HL-60 (cell line): ENCODE measurements around the gene MDP1.

Experiments
- DNase-seq, 2 experiments: peaks; one replicate each; pipeline ENCODE4 v3.0.0-alpha.2; 2010 to 2020; ENCODE audit warnings: low read depth in 1 of 2, low spot score in 1 of 2
- H3K27ac ChIP-seq: fragments of 250-450 bp; sonication (Bioruptor Pico); replicated peaks from 2 replicates; pipeline ENCODE4 v1.5.1; 2020; ENCODE audit warnings: mild to moderate bottlenecking, moderate library complexity
- H3K27me3 ChIP-seq: fragments of 250-450 bp; sonication (Bioruptor Pico); 2 replicates; pipeline ENCODE4 v1.5.1; 2021; ENCODE audit warnings: mild to moderate bottlenecking, moderate library complexity; ENCODE audit not compliant: insufficient read depth, poor library complexity, severe bottlenecking
- H3K4me3 ChIP-seq: replicated peaks from 2 replicates; pipeline ENCODE4 v1.5.1; 2011; ENCODE audit warnings: mild to moderate bottlenecking, control low read depth, low read length; ENCODE audit not compliant: insufficient read depth
- GABPA ChIP-seq: IDR thresholded peaks from 2 replicates; pipeline ENCODE4 v1.6.1; 2012; ENCODE audit warnings: low read depth
- POLR2AphosphoS5 ChIP-seq: IDR thresholded peaks from 2 replicates; pipeline ENCODE4 v1.6.1; 2012; ENCODE audit warnings: low read depth
- REST ChIP-seq: IDR thresholded peaks from 2 replicates; pipeline ENCODE4 v1.6.1; 2012; ENCODE audit warnings: low read depth; ENCODE audit not compliant: insufficient replicate concordance
- SPI1 ChIP-seq: IDR thresholded peaks from 2 replicates; pipeline ENCODE4 v1.6.1; 2012; ENCODE audit warnings: low read depth, mild to moderate bottlenecking, borderline replicate concordance
- TF ChIP-seq, protein P1 (sequence below): IDR thresholded peaks from one replicate; pipeline ENCODE4 v1.5.1; 2011; ENCODE audit warnings: low read length, control low read depth, inconsistent platforms; ENCODE audit not compliant: insufficient read depth

MDP1 gene

DNA sequence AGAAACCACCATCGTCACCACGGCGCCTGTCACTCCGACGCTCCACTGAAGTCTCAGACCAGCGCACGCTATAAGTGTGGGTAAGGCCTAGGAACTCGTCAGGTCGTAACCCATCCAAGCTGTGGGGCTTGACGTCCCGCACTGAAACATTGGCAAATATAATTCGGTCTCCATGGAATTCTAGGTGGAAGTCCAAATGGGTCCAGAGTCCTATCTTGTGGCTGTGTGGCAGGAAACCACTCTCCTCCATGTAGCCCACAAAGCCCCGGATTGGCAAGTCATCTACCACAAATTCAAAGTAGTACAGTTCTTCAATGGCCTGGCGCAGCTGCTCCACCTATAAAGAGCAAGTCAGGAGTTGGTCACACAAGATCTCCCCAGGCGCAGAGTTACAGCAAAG is 22.9 kb downstream of the MDP1 start:
- DNase-seq, result no peak
- no peaks in the 10 kb centered on the region for H3K27me3 ChIP-seq
- no peak overlapping the region for H3K27ac ChIP-seq
- no peak for TF ChIP-seq REST
- TF ChIP-seq POLR2AphosphoS5, result no peak
- TF ChIP-seq SPI1, result no peak
- TF ChIP-seq, protein P1, sequence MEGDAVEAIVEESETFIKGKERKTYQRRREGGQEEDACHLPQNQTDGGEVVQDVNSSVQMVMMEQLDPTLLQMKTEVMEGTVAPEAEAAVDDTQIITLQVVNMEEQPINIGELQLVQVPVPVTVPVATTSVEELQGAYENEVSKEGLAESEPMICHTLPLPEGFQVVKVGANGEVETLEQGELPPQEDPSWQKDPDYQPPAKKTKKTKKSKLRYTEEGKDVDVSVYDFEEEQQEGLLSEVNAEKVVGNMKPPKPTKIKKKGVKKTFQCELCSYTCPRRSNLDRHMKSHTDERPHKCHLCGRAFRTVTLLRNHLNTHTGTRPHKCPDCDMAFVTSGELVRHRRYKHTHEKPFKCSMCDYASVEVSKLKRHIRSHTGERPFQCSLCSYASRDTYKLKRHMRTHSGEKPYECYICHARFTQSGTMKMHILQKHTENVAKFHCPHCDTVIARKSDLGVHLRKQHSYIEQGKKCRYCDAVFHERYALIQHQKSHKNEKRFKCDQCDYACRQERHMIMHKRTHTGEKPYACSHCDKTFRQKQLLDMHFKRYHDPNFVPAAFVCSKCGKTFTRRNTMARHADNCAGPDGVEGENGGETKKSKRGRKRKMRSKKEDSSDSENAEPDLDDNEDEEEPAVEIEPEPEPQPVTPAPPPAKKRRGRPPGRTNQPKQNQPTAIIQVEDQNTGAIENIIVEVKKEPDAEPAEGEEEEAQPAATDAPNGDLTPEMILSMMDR, result no peak
- no peak overlapping the region for H3K4me3 ChIP-seq

- no peak for DNase-seq
- TF ChIP-seq, protein P1, result no peak
- TF ChIP-seq GABPA (no peak), REST (no peak), POLR2AphosphoS5 (no peak), SPI1 (no peak)
- Histone ChIP-seq H3K27ac (no peak overlapping the region), H3K4me3 (no peak overlapping the region), H3K27me3 (no peaks in the 10 kb centered on the region)
These were observed 25.4 kb downstream of the MDP1 start for GRCh38 chr14:24190416-24190815.

DNA sequence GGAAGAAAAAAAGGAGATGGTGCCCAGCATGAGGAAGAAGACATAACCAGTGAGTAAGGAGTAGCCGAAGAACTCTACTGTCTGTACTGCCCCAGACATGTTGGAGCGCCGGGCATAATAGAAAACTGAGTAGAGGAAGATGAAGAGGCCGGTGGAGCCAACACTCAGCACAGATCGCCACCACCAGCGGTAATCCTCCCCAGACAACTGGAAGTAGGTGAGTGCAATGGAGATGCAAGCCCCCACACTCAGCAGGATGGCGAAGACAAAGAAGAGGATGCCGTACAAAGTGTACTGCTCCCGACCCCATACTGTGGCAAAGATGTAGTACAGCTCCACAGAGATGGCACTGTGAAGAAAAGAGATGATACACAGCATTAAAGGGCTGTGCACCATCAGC is 26.4 kb downstream of the MDP1 start:
- no peak for TF ChIP-seq SPI1
- TF ChIP-seq GABPA, result no peak
- TF ChIP-seq, protein P1, result no peak
- no peak for TF ChIP-seq REST
- no peak for TF ChIP-seq POLR2AphosphoS5
- Histone ChIP-seq H3K27ac (0 out of 2 replicates have a peak overlapping the region, but pooled peaks have one; percentile 79), H3K27me3 (no peaks in the 10 kb centered on the region), H3K4me3 (no peak overlapping the region)
- DNase-seq, result no peak
